NCI-H146 (cell line): ENCODE measurements around the gene PRKN.

Experiments
- DNase-seq: peaks from one replicate; lab custom pipeline; 2025; lab: John Stamatoyannopoulos, UW

PRKN gene

DNA sequence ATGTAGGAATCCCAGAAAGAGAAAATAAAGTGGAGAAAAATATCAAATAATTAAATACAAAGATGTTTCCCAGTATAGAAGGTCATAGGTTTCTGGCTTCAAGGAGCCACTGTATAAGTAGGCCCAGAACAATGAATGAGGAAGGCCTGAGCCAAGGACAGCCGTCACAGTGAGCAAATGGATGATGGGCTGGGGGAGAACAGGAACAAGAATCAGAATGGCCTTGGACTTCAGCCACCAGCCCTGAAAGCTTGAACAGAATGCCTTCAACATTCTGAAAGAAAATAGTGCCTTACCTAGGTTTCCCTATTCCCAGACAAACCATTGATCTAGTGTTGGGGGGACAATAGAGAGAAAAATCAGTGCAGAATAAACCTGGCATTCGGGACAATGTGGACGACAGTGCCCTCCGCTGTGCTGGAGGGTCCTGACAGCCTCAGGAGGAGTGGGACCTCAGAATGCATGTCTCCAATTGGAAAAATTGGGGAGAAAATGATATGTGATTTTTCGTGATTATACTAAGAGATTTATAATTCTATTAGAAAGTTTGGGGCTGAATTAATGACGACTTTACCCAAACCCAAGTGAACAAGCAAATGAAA is 1119.8 kb downstream of the PRKN start:
- DNase-seq = no peak

DNA sequence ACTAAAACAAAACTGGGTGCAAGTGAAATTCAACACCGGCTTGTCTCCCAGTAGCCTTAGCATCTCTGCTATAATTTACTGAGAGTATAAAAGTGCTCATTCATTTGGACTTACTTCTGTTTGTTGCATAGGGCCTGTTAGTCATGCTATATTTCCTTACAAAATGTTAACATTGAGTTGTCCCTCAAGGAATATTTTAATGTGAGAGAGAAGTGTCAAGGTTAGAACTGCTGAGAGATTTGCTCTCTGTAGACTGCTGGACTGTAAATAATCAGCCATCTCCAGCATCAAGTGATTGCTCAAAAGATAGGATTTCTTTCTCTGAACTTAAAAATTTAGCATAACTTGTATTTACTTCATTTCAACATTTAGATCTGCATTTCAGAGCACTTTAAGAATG is 1125.2 kb downstream of the PRKN start:
- DNase-seq = no peak

DNA sequence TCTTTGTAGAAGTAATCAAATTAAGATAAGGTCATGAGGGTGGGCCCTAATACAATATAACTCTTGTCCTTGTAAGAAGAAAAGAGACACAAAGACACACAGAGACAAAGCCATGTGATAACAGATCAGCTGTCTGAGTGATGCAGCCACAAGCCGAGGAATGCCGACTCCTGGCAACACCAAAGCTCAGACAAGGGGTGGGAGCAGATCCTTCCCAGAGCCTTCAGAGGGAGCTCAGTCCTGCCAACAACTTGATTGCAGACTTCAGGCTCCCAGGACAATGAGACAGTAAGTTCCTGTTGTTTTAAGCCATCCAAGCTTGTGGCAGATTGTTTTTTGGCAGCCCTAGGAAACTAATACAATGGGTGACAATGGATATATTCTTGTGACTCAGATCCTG is 1128.7 kb downstream of the PRKN start:
- DNase-seq = no peak

DNA sequence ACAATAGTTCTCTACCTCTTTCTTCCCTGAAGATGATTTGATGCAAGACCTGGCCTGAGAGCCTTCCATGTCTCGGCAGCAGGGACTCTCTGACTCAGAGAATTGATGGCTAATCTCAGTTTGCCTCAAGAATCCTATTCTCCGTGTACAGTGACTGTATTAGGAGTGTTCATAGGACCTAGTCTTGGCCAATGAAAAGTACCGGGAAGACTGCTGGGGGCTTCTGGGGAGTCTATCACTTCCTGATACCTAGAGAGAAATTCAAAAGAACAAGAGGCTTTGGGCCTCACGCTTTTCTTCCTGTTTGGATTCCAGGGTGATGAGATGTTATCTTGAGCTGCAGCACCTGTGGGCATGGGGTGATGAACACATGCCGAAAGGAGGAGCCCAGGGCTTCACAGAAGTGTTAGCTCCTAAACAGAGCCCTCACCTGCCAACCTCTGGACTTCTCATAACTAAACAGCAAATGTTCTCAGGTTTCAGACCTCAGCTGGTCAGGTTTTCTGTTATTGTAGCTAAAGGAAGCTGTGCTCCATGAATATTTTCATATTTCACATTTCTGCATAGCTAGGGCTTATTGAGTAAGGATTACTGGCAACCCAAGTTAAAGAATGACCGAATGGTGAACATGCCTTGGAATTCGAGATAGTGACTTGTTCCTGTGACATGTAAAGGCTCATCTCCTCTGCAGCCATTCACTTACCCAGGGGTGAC is 1130.6 kb downstream of the PRKN start:
- DNase-seq = peak; percentile 53

DNA sequence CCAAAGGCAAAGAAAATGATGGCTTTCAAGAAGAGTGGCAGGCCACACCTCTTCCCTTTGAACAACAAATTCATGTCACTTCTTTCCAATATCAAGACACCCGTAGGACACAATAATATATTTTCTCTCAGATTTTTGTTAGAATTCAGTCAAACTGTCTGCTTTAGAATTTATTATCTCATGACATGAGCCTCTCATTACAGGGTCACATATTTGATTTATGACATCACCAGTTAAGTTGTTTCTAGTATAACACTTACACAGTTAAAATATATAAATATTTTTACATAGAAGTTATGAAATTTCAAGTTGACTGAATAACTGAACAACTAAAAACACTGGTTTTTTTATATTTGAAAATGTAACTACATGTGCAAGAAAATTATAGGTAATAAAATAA is 1133.2 kb downstream of the PRKN start:
- DNase-seq = no peak

DNA sequence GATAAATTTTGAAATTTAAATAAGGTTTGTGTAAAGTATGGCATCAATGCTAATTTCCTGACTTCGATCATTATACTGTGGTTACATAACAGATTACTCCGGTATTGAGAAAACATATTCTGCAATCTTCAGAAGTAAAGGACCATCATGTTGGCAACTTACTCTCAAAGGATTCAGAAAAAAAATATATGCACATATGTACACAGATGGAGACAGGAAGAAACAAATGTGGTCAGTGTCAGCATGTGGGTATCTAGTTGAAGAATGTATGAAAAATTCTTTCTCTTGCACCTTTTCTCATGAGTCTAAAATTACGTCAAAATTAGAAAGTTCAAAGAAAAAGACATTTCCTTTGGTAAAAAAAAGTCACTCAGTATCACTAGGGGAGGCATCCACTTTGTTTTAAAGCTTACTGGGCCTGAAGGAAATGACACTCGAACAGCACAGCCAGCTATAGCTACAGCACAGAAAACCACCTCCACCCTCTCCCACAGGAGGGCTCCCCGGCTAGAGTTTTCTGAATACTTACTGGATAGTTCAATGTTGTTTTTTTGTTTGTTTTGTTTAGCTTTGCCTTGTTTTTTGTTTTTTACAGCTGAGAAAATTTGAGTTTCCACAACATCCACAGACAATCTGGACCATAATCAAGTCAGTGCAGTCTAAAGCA is 1136.5 kb downstream of the PRKN start:
- no peak for DNase-seq

DNA sequence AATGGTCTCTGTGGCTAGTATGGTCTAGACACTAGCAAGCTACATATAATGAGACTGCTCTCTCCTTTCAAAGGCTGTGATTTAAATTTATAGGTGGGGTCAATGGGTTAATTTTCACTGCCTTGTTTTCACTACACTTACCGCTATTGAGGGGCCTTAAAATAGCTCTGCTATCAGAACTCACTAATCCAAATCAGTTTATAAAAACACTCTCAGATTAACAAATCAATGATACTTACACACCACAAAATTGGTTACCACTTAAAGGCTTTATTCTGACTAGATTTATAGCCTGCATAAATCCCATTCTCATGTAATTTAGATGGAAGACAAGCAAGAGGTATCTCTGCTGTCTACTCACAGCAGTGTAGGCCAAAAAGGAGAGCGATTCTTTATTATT is 1140.7 kb downstream of the PRKN start:
- DNase-seq = peak; percentile 88

DNA sequence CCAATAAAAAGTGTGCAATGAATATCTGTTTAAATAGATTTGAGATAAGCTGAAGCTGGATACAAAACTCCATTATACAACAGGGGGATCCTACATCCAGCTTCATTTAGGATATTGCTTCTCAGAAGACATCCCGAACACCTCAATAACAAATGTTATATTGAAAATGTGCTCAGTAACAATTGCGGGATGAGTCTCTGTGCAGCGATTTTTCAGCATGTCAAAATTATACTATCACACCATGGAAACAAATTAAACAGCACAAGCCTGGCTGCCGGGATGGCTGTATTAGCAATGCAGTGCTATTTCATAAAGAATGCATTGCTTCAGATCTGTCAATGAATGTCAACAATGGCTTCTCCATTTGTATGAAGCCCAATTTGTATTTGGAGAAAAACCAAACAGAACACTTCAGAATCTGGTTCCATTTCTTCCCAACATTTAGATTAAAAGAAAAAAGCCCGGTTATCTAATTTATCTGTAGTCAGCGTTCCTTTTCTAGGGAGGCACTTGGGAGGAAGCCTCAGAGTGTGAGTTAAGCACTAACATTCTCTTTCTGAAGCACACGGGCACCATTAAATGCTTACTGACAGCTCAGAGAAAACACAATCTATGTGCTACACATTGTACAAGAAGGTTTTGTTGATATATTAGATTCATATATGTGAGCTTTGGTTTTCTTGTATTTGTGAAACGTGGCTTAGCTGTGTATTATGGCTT is 1142.8 kb downstream of the PRKN start:
- no peak for DNase-seq

DNA sequence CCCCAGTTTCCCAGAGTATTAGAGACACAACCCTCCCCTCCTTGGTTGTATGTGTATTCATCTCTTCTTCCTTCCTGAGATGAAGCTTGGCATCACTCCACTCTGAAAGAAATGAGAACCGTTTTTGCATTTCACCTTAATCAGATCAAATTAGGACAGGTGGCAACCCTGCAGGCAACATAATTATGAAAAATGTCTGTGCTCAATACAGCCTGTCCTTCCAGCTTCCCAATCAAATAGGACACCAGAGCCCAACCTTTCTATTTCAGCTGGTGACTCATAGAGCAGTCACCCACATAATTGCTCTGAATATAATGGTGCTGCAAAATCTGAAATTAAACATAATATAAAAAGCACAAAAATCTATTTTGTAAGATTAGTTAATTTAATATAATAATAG is 1143.5 kb downstream of the PRKN start:
- DNase-seq = peak; percentile 89

DNA sequence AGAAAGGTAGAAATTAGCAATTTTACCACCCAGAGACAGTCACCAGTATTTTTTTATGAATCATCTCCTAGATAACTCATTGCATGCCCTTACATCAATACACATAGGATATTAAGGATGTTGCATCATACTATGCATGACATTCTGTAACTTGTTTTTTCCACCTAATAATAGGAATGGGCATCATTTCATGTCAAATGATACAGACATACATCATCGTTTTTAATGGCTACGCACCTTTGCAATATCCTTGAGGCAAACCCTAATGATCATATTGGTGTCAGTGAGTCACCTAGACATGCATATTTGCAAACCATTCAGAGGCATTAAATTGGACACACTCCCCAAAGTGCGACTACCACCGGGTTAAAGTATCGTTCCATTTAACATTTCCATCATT is 1144.0 kb downstream of the PRKN start:
- DNase-seq = peak; percentile 55

DNA sequence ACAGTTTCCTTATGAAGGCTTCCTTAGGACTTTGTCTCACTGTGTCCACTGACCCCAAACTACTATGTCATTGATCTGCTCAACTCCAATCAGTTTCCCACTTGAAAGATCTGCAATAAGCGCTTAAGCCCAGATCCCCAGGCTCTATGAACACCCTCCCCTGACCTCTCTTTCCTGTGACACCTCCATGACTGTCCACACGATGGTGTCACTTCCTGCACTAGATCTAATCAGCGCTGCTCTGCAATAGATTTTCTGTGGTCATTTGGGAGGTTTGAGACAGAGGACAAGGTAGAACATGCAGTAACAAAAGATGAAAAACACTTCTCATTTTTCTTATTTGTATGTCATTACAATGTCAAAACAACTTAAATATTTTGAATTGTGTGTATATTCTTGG is 1149.1 kb downstream of the PRKN start:
- peak; percentile 26 for DNase-seq

DNA sequence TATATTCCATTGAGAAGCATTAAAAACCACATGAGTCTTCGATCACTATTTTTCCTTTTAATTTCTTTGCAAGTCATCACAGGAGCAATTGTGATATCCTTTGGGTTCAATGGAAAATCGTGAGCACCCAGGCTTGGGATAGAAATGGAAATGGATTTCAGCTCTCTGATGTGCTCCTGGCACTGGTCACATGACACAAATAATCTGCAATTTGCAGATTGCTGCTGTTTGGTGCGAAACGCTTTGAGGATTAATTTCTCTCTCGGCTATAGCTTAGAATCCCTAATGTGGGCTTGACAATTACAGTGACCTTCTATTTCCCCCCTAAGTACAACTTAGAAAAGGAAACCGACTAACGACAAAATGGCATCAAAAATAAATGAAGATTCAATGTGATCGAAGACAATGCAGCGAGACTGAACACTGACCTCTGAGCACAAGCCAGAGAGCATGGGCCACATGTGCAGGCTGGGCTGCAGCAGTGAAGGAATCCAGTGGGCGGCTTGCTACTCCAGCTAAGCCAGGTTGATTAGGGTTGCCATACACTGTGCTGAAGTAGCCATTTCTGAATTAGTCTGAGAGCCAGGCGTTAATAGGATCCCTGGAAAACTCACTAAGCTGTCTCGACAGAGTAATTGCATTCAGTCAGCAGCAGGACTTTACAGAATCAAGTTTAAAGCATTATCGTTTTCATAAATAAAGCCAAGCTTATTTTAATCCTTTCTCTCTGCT is 1151.9 kb downstream of the PRKN start:
- no peak for DNase-seq

DNA sequence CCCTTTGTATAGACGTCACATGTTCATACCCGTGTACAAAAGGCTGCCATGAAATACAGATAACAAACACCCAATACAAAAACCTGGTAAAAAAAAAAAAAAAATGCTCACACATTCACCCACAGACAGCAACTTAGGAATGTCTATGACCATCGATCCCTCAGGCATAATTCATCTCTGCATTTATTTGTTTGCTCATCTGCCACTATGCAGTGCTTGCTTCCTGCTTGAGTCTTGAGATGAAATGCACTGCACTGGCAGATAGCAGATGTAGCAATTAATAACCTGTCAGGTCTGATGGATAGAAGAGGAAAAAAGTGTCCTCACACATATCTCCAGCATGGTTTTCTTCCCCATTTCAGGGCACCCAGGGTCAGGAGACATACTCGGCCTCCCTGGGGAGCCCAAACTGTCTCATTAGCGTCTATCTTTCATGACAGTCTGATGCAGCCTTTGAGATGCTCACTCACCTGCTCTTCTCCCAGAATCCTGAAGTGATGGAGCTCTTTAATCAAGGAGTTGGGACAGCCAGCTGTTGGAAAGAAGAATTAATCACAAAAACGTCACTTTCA is 1158.6 kb downstream of the PRKN start:
- DNase-seq = peak; percentile 94

DNA sequence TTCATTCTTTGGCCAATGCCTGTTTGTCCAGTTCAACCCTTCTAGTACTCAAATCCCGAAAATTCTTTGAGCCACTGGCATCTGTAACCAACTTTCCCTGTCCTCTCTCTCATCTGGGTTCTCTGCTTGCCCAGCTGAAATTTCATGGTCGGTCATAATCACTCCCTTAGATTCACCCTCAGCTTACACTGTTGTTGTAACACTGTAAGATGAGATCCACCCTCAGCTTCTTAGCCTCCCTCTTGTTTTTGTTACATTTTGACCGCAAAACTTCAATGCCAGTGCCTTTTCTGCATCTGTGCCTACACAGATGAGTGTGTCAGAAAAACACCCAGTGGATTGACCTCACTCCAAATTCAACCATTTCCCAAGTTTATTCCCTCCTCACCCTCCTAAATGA is 1162.6 kb downstream of the PRKN start:
- no peak for DNase-seq

DNA sequence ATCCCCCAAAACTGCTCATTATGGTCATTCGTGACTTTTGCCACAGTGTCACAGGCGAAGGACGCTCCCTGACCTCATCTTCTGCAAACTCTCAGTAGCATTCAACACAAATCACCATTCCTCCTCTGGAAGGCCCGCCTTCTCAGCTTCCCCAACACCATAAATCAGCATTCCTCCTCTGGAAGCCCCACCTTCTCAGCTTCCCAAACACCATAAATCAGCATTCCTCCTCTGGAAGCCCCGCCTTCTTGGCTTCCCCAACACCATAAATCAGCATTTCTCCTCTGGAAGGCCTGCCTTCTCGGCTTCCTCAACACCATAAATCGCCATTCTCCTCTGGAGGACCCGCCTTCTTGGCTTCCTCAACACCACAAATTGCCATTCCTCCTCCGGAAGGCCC is 1165.7 kb downstream of the PRKN start:
- DNase-seq = no peak

DNA sequence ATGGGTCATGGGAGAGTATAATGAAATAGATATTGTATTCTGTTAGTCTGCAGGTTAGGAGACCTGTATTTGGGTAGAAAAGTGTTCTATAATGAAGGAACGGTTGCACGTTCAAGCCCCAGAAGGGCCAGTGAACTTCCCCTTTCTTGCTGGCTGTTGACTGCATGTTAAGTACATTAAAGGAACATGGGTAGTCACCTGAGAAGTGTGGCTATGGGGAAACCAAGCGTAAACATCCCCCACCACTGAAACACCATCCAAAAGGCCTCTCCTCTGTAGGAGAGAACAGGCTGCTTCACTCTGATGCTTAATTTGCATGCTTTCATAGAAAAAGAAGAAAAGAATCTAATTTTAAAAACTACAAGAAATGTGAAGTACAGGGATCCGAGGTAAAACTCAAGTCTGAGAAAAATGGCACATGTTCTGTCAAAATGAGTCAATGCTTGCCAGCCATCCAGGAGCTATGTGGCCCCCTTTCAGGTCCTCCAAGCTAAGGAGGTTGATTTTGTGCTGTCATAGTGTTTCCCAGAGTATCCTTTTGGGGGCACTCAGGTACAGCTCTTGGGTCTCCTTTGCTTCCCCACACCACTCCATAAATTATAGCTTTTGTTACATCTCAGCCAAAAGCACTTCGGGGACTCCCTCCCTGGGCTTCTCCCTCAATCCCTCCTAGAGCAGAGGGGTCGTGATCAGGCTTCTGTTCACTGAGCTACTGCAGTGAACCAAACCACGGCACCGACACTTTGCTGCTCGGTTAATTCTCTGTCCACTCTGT is 1170.0 kb downstream of the PRKN start:
- peak; percentile 44 for DNase-seq

DNA sequence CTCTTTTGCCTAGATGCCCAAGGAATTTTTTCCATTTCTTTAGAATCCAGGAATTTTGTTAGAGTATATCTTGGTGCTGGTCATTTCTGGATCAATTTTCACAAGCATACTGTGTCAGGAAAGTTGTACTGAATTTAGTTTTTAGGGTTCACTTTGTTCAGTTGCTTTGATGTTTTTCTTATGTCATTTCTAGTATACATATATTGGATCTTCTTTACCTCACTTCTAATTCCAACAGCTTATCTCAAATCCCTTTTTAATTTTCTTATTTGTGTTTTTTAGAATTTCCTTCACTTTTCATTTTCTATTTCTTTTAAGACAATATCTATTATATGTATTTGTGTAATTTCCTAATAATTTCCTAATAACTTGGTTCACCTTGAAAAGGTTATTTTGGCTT is 1172.7 kb downstream of the PRKN start:
- no peak for DNase-seq

DNA sequence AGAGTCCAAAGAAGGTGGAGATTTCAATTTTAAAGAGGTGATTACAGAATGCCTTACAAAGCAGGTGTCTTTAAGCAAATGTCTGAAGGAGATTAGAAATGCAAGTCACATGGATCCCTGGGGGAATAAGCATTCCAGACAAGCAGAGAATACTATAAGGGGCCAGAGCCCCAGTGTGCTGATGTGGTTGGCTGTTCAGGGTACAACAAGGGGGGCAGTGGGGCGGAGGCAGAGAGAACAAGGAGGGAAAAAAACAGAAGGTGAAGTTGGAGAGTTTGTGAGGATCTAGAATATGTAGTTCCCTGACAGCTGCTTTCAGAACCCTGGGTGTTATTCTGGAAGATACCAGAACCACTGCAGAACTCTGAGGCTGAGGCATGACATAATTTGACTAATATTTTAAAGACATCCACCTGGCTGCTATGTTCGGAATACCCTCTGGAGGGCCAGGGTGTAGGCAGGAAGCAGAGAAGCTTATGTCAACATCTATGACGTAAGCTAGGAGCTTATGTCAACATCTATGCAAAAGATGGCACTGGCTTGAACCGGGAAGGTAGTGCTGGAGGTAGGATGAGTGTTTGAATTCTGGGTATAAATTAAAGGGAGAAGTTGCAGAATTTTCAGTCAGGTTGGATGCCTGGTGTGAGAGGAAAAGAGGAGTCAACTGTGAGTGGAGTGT is 1177.5 kb downstream of the PRKN start:
- DNase-seq = peak; percentile 74

DNA sequence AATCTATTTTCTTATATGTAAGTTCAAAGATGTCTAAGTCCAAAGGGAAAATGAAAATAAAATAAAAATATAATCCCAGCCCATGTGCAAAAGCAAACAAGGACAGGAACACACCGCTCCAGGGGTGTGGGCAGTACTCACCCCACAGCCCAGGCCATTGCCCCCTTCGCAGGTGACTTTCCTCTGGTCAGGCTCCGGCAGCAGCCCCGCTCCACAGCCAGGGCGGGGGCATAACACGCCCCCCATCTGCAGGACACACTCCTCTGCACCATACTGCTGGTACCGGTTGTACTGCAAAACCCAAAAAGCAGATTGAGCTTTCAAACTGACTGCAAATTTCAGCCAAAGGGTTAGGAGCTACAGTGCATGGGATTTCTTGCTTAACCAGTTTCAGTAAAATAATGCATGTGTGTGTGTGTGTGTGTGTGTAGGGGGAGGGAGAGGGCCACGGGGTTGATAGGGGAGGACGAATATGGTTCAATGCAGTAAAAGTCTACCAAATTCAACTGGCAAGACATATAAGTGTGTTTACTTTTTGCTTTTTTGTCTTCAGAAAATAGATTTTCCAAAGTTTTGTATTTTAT is 1178.8 kb downstream of the PRKN start:
- DNase-seq = no peak

DNA sequence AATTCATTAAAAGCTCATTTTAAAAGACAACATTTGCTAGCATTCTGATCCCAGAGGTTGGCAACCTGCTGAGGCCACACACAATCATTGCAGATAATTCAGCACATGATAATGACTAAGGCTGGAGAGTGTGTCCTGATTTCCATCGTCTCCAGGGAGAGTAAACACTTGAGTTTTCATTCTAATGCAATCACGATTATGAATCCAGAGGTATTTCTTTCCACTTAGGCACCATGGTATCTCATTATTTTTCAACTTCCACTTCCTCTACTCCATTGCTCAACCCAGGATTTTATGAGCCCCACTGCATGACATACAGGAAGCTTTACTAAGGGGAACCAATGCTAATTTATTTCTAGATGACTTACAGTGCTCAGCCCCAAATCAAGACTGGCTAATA is 1179.9 kb downstream of the PRKN start:
- DNase-seq = peak; percentile 50
